ENCODE data around the gene PCSK7. TPM values are rescaled to one million over a fixed set of nuclear protein-coding genes. Genes with fewer than 3 reads are reported as not detected.
"Not testable (repeated sequence)": the region's sequence is repeated elsewhere in the genome, so short reads cannot be mapped to it uniquely, and the experiment has no call there.

Gene PCSK7
- total RNA-seq, 1 donor from 2014 or later: 341 TPM

- POLR2A ChIA-PET: not testable (repeated sequence)
These were observed 25.0 kb downstream of the PCSK7 start for GRCh38 chr11:117206859-117207258.

GRCh38 chr11:117206111-117206510, 25.8 kb downstream of the PCSK7 start:
- intact Hi-C loops (cut with micrococcal nuclease): loop anchor here (5.0 kb wide), 1 partner anchor 74 kb away; no protein-coding TSS in a partner anchor
- POLR2A ChIA-PET: interaction anchor here (0.7 kb wide), 1 partner anchor 12 kb away, joined by 3 read pairs; no protein-coding TSS in a partner anchor
- CTCF ChIA-PET: not testable (repeated sequence)

More at GRCh38 chr11:117206859-117207258, 25.0 kb downstream of the PCSK7 start:
- H3K9me3 Mint-ChIP-seq; H3K4me3 Mint-ChIP-seq; DNase-seq; CTCF ChIA-PET; H3K27me3 Mint-ChIP-seq; H3K4me1 Mint-ChIP-seq; ATAC-seq (ENCODE audit: low read depth); H3K27ac Mint-ChIP-seq: not testable (repeated sequence)
- intact Hi-C loops (cut with micrococcal nuclease): loop anchor here (5.0 kb wide), 1 partner anchor 75 kb away; no protein-coding TSS in a partner anchor
- H3K36me3 Mint-ChIP-seq (ENCODE audit: low read depth): peaks cover 62% of the 10 kb centered on the region

GRCh38 chr11:117205211-117205818, 26.6 kb downstream of the PCSK7 start:
- intact Hi-C loops (cut with micrococcal nuclease): loop anchor here (5.0 kb wide), 1 partner anchor 73 kb away; no protein-coding TSS in a partner anchor
- POLR2A ChIA-PET: interaction anchor here (0.7 to 1.0 kb wide), 3 partner anchors 13 to 26 kb away, joined by 3 to 8 read pairs (median 3); no protein-coding TSS in a partner anchor
- DNase-seq (no peak), ATAC-seq (ENCODE audit: low read depth) (no peak)
- CTCF ChIA-PET: no interaction called here
- H3K36me3 Mint-ChIP-seq (ENCODE audit: low read depth): peaks cover 48% of the 10 kb centered on the region
- no peaks in the 10 kb centered on the region for H3K27me3 Mint-ChIP-seq
- H3K4me1 Mint-ChIP-seq: peaks cover 16% of the 10 kb centered on the region
- H3K4me3 Mint-ChIP-seq: no peak overlapping the region
- TF ChIP-seq, protein P1, sequence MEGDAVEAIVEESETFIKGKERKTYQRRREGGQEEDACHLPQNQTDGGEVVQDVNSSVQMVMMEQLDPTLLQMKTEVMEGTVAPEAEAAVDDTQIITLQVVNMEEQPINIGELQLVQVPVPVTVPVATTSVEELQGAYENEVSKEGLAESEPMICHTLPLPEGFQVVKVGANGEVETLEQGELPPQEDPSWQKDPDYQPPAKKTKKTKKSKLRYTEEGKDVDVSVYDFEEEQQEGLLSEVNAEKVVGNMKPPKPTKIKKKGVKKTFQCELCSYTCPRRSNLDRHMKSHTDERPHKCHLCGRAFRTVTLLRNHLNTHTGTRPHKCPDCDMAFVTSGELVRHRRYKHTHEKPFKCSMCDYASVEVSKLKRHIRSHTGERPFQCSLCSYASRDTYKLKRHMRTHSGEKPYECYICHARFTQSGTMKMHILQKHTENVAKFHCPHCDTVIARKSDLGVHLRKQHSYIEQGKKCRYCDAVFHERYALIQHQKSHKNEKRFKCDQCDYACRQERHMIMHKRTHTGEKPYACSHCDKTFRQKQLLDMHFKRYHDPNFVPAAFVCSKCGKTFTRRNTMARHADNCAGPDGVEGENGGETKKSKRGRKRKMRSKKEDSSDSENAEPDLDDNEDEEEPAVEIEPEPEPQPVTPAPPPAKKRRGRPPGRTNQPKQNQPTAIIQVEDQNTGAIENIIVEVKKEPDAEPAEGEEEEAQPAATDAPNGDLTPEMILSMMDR (IDR thresholded peaks at IDR 0.05): no peak
- H3K9me3 Mint-ChIP-seq: no peaks in the 10 kb centered on the region
- peak overlapping the region; percentile 2 for H3K27ac Mint-ChIP-seq

More at GRCh38 chr11:117206111-117206510, 25.8 kb downstream of the PCSK7 start:
- H3K36me3 Mint-ChIP-seq (ENCODE audit: low read depth): peaks cover 54% of the 10 kb centered on the region
- H3K4me3 Mint-ChIP-seq; H3K9me3 Mint-ChIP-seq; ATAC-seq (ENCODE audit: low read depth); H3K27ac Mint-ChIP-seq; H3K4me1 Mint-ChIP-seq; DNase-seq; H3K27me3 Mint-ChIP-seq: not testable (repeated sequence)

DNA sequence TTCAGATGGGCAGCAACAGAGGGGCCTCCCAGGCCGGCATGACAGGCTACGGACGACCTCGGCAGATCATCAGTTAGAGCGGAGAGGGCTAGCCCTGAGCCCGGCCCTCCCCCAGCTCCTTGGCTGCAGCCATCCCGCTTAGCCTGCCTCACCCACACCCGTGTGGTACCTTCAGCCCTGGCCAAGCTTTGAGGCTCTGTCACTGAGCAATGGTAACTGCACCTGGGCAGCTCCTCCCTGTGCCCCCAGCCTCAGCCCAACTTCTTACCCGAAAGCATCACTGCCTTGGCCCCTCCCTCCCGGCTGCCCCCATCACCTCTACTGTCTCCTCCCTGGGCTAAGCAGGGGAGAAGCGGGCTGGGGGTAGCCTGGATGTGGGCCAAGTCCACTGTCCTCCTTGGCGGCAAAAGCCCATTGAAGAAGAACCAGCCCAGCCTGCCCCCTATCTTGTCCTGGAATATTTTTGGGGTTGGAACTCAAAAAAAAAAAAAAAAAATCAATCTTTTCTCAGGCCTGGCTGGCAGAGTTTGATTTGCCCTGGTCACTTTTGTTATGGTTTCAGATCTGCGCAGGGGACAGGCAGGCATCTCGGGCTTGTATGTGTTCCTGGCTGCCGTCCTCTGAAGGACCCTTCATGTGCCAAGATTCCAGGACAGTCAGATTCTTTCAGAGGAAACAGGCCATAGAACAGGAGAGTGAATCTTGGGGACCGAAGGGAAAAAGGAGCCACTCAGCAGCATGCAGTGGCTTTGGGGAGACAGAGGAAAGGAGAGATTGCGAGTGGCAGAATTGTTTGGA, 27.4 kb downstream of the PCSK7 start:
- Mint-ChIP-seq H3K36me3 (ENCODE audit: low read depth) (peaks cover 44% of the 10 kb centered on the region), H3K4me3 (no peak overlapping the region), H3K4me1 (peaks cover 16% of the 10 kb centered on the region), H3K27me3 (no peaks in the 10 kb centered on the region), H3K27ac (no peak overlapping the region), H3K9me3 (no peaks in the 10 kb centered on the region)
- TF ChIP-seq, protein P1 (IDR thresholded peaks at IDR 0.05): no peak
- ATAC-seq (ENCODE audit: low read depth) (no peak), DNase-seq (no peak)
- intact Hi-C loops (cut with micrococcal nuclease): loop anchor here (5.0 kb wide), 1 partner anchor 72 kb away; no protein-coding TSS in a partner anchor
- ChIA-PET POLR2A (interaction anchor here (0.9 to 1.0 kb wide), 2 partner anchors 19 to 25 kb away, joined by 3 to 8 read pairs; no protein-coding TSS in a partner anchor), CTCF (interaction anchor here (1.7 kb wide), 1 partner anchor 24 kb away, joined by 5 read pairs; no protein-coding TSS in a partner anchor)

- no peak overlapping the region for H3K4me3 Mint-ChIP-seq
These were observed 28.8 kb downstream of the PCSK7 start for GRCh38 chr11:117203069-117203407.

More at GRCh38 chr11:117203069-117203407, 28.8 kb downstream of the PCSK7 start:
- DNase-seq (no peak), ATAC-seq (ENCODE audit: low read depth) (no peak)
- ChIA-PET CTCF (interaction anchor here (0.7 to 1.7 kb wide), 3 partner anchors 14 to 24 kb away, joined by 3 to 5 read pairs (median 4); no protein-coding TSS in a partner anchor), POLR2A (interaction anchor here (0.6 to 1.0 kb wide), 3 partner anchors 17 to 311 kb away, joined by 3 to 4 read pairs (median 3); no protein-coding TSS in a partner anchor)
- peak overlapping the region; percentile 30 for H3K27ac Mint-ChIP-seq
- no peaks in the 10 kb centered on the region for H3K27me3 Mint-ChIP-seq
- peaks cover 22% of the 10 kb centered on the region for H3K4me1 Mint-ChIP-seq
- TF ChIP-seq, protein P1 (IDR thresholded peaks at IDR 0.05): no peak
- H3K9me3 Mint-ChIP-seq: no peaks in the 10 kb centered on the region
- intact Hi-C loops (cut with micrococcal nuclease): loop anchor here (2.0 kb wide), 1 partner anchor 14 kb away; no protein-coding TSS in a partner anchor
- H3K36me3 Mint-ChIP-seq (ENCODE audit: low read depth): peaks cover 45% of the 10 kb centered on the region

Data from activated B cell treated with CpG ODN at 0.5 μM for 24 hours (primary cell).